Adrenal gland (tissue), 5 donors: Measurements from ENCODE around the gene DHCR24.

ENCODE experiments used
- CTCF ChIP-seq, 6 experiments: fragments of 450-650 bp in 4 of 6; fragments of 200-600 bp in 2 of 6; sonication (generic) in 1 of 6; IDR thresholded peaks; 1 replicate in 5 of 6; 2 replicates in 1 of 6; pipeline versions ENCODE4 v1.5.1 to v1.8.0; 2016 to 2021; ENCODE audit warnings: antibody characterized with exemption in 6 of 6, mild to moderate bottlenecking in 2 of 6, moderate library complexity in 1 of 6
- POLR2A ChIP-seq, 2 donors: fragments of 450-650 bp; IDR thresholded peaks; one replicate each; pipeline ENCODE4 v1.6.1; 2017; ENCODE audit warnings: antibody characterized with exemption in 2 of 2, mild to moderate bottlenecking in 2 of 2, moderate library complexity in 1 of 2
- donor health status: DM: no; HTN: no; CAD: no.

GRCh38 chr1:54837002-54837853 is 49.8 kb downstream of the DHCR24 start:
- TF ChIP-seq CTCF (IDR thresholded peaks at IDR 0.05) (no peak), POLR2A (IDR thresholded peaks at IDR 0.05) (no peak)
